Ramos (cell line): ENCODE measurements around the gene DPY19L1.
"Not testable (repeated sequence)": the region's sequence is repeated elsewhere in the genome, so short reads cannot be mapped to it uniquely, and the experiment has no call there.

ENCODE experiments used
- in situ Hi-C: fragments of 300-500 bp; cut with MboI; formaldehyde crosslinking; loops from one replicate; pipeline ENCODE4 v1.14.3; 2022; ENCODE audit warnings: low sequenced_read_pairs; ENCODE audit not compliant: unreplicated experiment

Gene DPY19L1

GRCh38 chr7:34931739-34932138 lies 105.5 kb downstream of the DPY19L1 start:
- in situ Hi-C loops: no loop called here

GRCh38 chr7:34929783-34930182 lies 107.5 kb downstream of the DPY19L1 start:
- in situ Hi-C loops: not testable (repeated sequence)

- in situ Hi-C loops: no loop called here
Measured at GRCh38 chr7:34928560-34928959, 108.7 kb downstream of the DPY19L1 start.

GRCh38 chr7:34928052-34928451 lies 109.2 kb downstream of the DPY19L1 start:
- in situ Hi-C loops: no loop called here

GRCh38 chr7:34920470-34920869 lies 116.8 kb downstream of the DPY19L1 start:
- in situ Hi-C loops: not testable (repeated sequence)

- in situ Hi-C loops: not testable (repeated sequence)
Measured at GRCh38 chr7:34919038-34919437, 118.2 kb downstream of the DPY19L1 start.

- in situ Hi-C loops: not testable (repeated sequence)
Measured at GRCh38 chr7:34918198-34918861, 119.0 kb downstream of the DPY19L1 start.

GRCh38 chr7:34917515-34917914 lies 119.8 kb downstream of the DPY19L1 start:
- in situ Hi-C loops: not testable (repeated sequence)

- in situ Hi-C loops: no loop called here
Measured at GRCh38 chr7:34916267-34916666, 121.0 kb downstream of the DPY19L1 start.

- in situ Hi-C loops: no loop called here
Measured at GRCh38 chr7:34912236-34912635, 125.0 kb downstream of the DPY19L1 start.

- in situ Hi-C loops: not testable (repeated sequence)
Measured at GRCh38 chr7:34906266-34906850, 130.9 kb downstream of the DPY19L1 start.

GRCh38 chr7:34904987-34905386 lies 132.3 kb downstream of the DPY19L1 start:
- in situ Hi-C loops: no loop called here

- in situ Hi-C loops: not testable (repeated sequence)
Measured at GRCh38 chr7:34903921-34904320, 133.4 kb downstream of the DPY19L1 start.

GRCh38 chr7:34902182-34902581 lies 135.1 kb downstream of the DPY19L1 start:
- in situ Hi-C loops: no loop called here

GRCh38 chr7:34900891-34901513 lies 136.3 kb downstream of the DPY19L1 start:
- in situ Hi-C loops: no loop called here

GRCh38 chr7:34895202-34895601 lies 142.1 kb downstream of the DPY19L1 start:
- in situ Hi-C loops: no loop called here

GRCh38 chr7:34889951-34890350 lies 147.3 kb downstream of the DPY19L1 start:
- in situ Hi-C loops: no loop called here

GRCh38 chr7:34886856-34887255 lies 150.4 kb downstream of the DPY19L1 start:
- in situ Hi-C loops: no loop called here

- in situ Hi-C loops: not testable (repeated sequence)
Measured at GRCh38 chr7:34883855-34884254, 153.4 kb downstream of the DPY19L1 start.

- in situ Hi-C loops: no loop called here
Measured at GRCh38 chr7:34879871-34880270, 157.4 kb downstream of the DPY19L1 start.

GRCh38 chr7:34878944-34879735 lies 158.1 kb downstream of the DPY19L1 start:
- in situ Hi-C loops: not testable (repeated sequence)
